SK-N-SH (cell line): ENCODE data around the gene CHPF2. TPM values are rescaled to one million over a fixed set of nuclear protein-coding genes. Genes with fewer than 3 reads are reported as not detected.

ENCODE experiments used
- CTCF ChIA-PET: fragments of 300-600, 350-600 bp; formaldehyde crosslinking; extraction: SDS; loops from one replicate; lab custom pipeline; 2021; lab: Yijun Ruan, JAX
- POLR2A ChIA-PET: fragments of 350-600 bp; sonication (Branson Sonifier 250); formaldehyde crosslinking; extraction: SDS; loops from one replicate; lab custom pipeline; 2020; ENCODE audit warnings: antibody characterized with exemption, inconsistent platforms; lab: Yijun Ruan, JAX
- DNase-seq: peaks from one replicate; pipeline ENCODE4 v3.0.0; 2012
- H2AFZ ChIP-seq: fragments of 200-600 bp; sonication (generic); 2 replicates; pipeline ENCODE4 v1.8.1; 2016; ENCODE audit warnings: antibody characterized with exemption, mild to moderate bottlenecking, low read depth
- H3F3A ChIP-seq: fragments of 200-600 bp; sonication (generic); replicated peaks from 2 replicates; pipeline ENCODE3; 2016; ENCODE audit warnings: antibody characterized with exemption, mild to moderate bottlenecking; ENCODE audit not compliant: insufficient read depth
- H3K27ac ChIP-seq, 2 experiments: fragments of 200-500 bp in 1 of 2; fragments of 200-600 bp in 1 of 2; sonication (Bioruptor generic) in 1 of 2; sonication (generic), shearing (Covaris generic) in 1 of 2; 2 replicates each; pipeline versions ENCODE4 v1.5.1 to v1.6.1; 2014 to 2016; ENCODE audit warnings: low read depth in 2 of 2, inconsistent platforms in 1 of 2, low read length in 1 of 2, mild to moderate bottlenecking in 1 of 2, mixed read lengths in 1 of 2
- H3K27me3 ChIP-seq: fragments of 200-600 bp; sonication (generic), shearing (Covaris generic); 2 replicates; pipeline ENCODE4 v1.6.1; 2016; ENCODE audit warnings: mixed run types; ENCODE audit not compliant: insufficient read depth
- H3K36me3 ChIP-seq, 2 experiments: fragments of 200-500 bp in 1 of 2; fragments of 200-600 bp in 1 of 2; sonication (Bioruptor generic) in 1 of 2; sonication (generic) in 1 of 2; replicated peaks in 1 of 2; 2 replicates each; pipeline versions ENCODE3 to v1.5.1; 2014 to 2016; ENCODE audit warnings: low read length in 1 of 2, mild to moderate bottlenecking in 1 of 2; ENCODE audit not compliant: insufficient read depth in 2 of 2, control insufficient read depth in 1 of 2
- H3K4me1 ChIP-seq, 2 experiments: fragments of 200-500 bp in 1 of 2; fragments of 200-600 bp in 1 of 2; sonication (Bioruptor generic) in 1 of 2; sonication (generic), shearing (Covaris generic) in 1 of 2; 2 replicates each; pipeline versions ENCODE4 v1.5.1 to v1.6.1; 2014 to 2016; ENCODE audit warnings: low read depth in 1 of 2, low read length in 1 of 2, mixed run types in 1 of 2; ENCODE audit not compliant: insufficient read depth in 2 of 2, control insufficient read depth in 1 of 2
- H3K4me2 ChIP-seq: fragments of 200-600 bp; sonication (generic), shearing (Covaris generic); 2 replicates; pipeline ENCODE4 v1.6.1; 2017; ENCODE audit warnings: mixed run types
- H3K4me3 ChIP-seq, 2 experiments: fragments of 200-500 bp in 1 of 2; fragments of 200-600 bp in 1 of 2; sonication (Bioruptor generic) in 1 of 2; sonication (generic), shearing (Covaris generic) in 1 of 2; 2 replicates each; pipeline versions ENCODE4 v1.5.1 to v1.8.1; 2014 to 2016; ENCODE audit warnings: low read depth in 2 of 2, inconsistent platforms in 1 of 2, low read length in 1 of 2, mild to moderate bottlenecking in 1 of 2, mixed read lengths in 1 of 2, moderate library complexity in 1 of 2
- H3K79me2 ChIP-seq: fragments of 200-600 bp; sonication (generic); 2 replicates; pipeline ENCODE4 v1.8.1; 2017; ENCODE audit warnings: mild to moderate bottlenecking; ENCODE audit not compliant: insufficient read depth
- H3K9ac ChIP-seq: fragments of 200-600 bp; sonication (generic); 2 replicates; pipeline ENCODE4 v1.6.1; 2017; ENCODE audit warnings: mixed run types
- H3K9me2 ChIP-seq: fragments of 200-600 bp; sonication (generic); 2 replicates; pipeline ENCODE4 v1.6.1; 2017; ENCODE audit warnings: mixed run types
- H3K9me3 ChIP-seq: fragments of 200-600 bp; sonication (generic); 2 replicates; pipeline ENCODE4 v1.6.1; 2017; ENCODE audit warnings: mixed run types, mild to moderate bottlenecking, moderate library complexity
- H4K20me1 ChIP-seq: fragments of 200-600 bp; sonication (generic); 2 replicates; pipeline ENCODE4 v1.6.1; 2017; ENCODE audit warnings: mild to moderate bottlenecking, mixed run types; ENCODE audit not compliant: insufficient read depth
- CHD2 ChIP-seq: fragments of 150-350 bp; IDR thresholded peaks from 2 replicates; pipeline ENCODE4 v1.6.1; 2018; ENCODE audit warnings: low read length; ENCODE audit not compliant: partially characterized antibody
- EP300 ChIP-seq, 2 experiments: IDR thresholded peaks; 2 replicates each; pipeline versions ENCODE4 v1.4.0 to v1.6.1; 2012; ENCODE audit warnings: borderline replicate concordance in 1 of 2, low read depth in 1 of 2, low read length in 1 of 2
- FOSL2 ChIP-seq: IDR thresholded peaks from 2 replicates; pipeline ENCODE4 v1.4.0; 2012; ENCODE audit warnings: low read depth, mild to moderate bottlenecking, moderate library complexity, borderline replicate concordance
- FOXM1 ChIP-seq: IDR thresholded peaks from 2 replicates; pipeline ENCODE4 v1.4.0; 2012; ENCODE audit warnings: low read depth, mild to moderate bottlenecking
- GABPA ChIP-seq: IDR thresholded peaks from 2 replicates; pipeline ENCODE4 v1.4.0; 2012; ENCODE audit warnings: low read depth, mild to moderate bottlenecking
- GATA2 ChIP-seq: sonication (generic); formaldehyde crosslinking; IDR thresholded peaks from 2 replicates; pipeline ENCODE4 v1.5.0; 2020; ENCODE audit warnings: mild to moderate bottlenecking, missing genetic modification reagents
- JUND ChIP-seq: IDR thresholded peaks from 2 replicates; pipeline ENCODE4 v1.4.0; 2012
- MEF2A ChIP-seq: IDR thresholded peaks from 2 replicates; pipeline ENCODE4 v1.4.0; 2012; ENCODE audit warnings: low read depth, borderline replicate concordance
- MXI1 ChIP-seq: IDR thresholded peaks from 2 replicates; pipeline ENCODE4 v1.6.1; 2012; ENCODE audit warnings: mild to moderate bottlenecking, low read depth, low read length, improper control_type of control experiment
- POLR2AphosphoS5 ChIP-seq: IDR thresholded peaks from 2 replicates; pipeline ENCODE4 v1.6.1; 2012; ENCODE audit warnings: low read depth, low read length
- RAD21 ChIP-seq: IDR thresholded peaks from 2 replicates; pipeline ENCODE4 v1.6.1; 2012; ENCODE audit warnings: mild to moderate bottlenecking, low read length
- TAF1 ChIP-seq: IDR thresholded peaks from 2 replicates; pipeline ENCODE4 v1.6.1; 2012; ENCODE audit warnings: low read depth, mild to moderate bottlenecking, low read length, moderate library complexity, borderline replicate concordance
- TCF12 ChIP-seq: IDR thresholded peaks from 2 replicates; pipeline ENCODE4 v1.4.0; 2012
- TEAD4 ChIP-seq: IDR thresholded peaks from 2 replicates; pipeline ENCODE4 v1.4.0; 2012; ENCODE audit warnings: mild to moderate bottlenecking, borderline replicate concordance; ENCODE audit not compliant: insufficient read depth
- WGBS: methylation state at CpG from one replicate; pipeline ENCODE4 v1.1.6; 2017; ENCODE audit warnings: low lambda C conversion rate; 5-methylcytosine and 5-hydroxymethylcytosine counted together
- polyA plus RNA-seq, 3 experiments: library from polyadenylated mRNA; depleted of rRNA; stranded (reverse); fragments of >200 nt; gene quantifications; 2 replicates each; pipeline ENCODE4 v1.2.3, GENCODE V29; 2012
- TF ChIP-seq, protein P1 (sequence below): IDR thresholded peaks from 2 replicates; pipeline ENCODE4 v1.4.0; 2012; ENCODE audit warnings: low read depth
- TF ChIP-seq, protein P2 (sequence below): IDR thresholded peaks from 2 replicates; pipeline ENCODE4; 2012
- TF ChIP-seq, protein P3 (sequence below): fragments of 150-350 bp; IDR thresholded peaks from 2 replicates; pipeline ENCODE4 v1.6.1; 2016; ENCODE audit warnings: mild to moderate bottlenecking, low read depth, low read length
- TF ChIP-seq, protein P4 (sequence below): IDR thresholded peaks from 2 replicates; pipeline ENCODE4 v1.4.0; 2012; ENCODE audit warnings: low read depth, borderline replicate concordance

CHPF2 gene
- polyA plus RNA-seq, 1 of the 3 experiments (the other 2 are of a cell fraction) = 68.6 TPM

DNA sequence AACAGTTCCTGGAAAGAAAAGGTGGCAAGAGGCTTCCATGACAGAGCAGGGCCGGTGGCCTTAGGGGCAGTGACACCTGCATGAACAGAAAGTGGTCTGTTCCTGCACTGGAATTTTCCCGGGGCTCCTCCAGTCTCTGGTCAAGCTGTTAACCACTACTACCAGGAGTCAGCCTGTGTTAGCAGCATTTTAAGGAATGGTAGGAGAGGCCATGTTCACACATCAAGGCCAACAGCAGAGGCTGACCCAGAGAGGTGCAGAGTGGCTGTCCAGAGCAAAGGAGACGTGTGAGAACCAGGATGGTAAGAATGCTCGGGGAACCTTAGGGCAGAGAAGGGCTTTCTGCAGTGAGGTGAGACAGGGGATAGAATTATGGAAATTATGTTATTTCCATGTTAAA is 30.5 kb upstream of the CHPF2 start:
- no peak for TF ChIP-seq MEF2A
- TF ChIP-seq, protein P1, sequence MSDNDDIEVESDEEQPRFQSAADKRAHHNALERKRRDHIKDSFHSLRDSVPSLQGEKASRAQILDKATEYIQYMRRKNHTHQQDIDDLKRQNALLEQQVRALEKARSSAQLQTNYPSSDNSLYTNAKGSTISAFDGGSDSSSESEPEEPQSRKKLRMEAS = no peak
- TF ChIP-seq POLR2AphosphoS5 = no peak
- no peak for TF ChIP-seq EP300 (IDR thresholded peaks at IDR 0.05; ENCODE audit: borderline replicate concordance in 1 of 2, low read depth in 1 of 2, low read length in 1 of 2)
- TF ChIP-seq, protein P2, sequence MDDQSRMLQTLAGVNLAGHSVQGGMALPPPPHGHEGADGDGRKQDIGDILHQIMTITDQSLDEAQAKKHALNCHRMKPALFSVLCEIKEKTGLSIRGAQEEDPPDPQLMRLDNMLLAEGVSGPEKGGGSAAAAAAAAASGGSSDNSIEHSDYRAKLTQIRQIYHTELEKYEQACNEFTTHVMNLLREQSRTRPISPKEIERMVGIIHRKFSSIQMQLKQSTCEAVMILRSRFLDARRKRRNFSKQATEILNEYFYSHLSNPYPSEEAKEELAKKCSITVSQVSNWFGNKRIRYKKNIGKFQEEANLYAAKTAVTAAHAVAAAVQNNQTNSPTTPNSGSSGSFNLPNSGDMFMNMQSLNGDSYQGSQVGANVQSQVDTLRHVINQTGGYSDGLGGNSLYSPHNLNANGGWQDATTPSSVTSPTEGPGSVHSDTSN = no peak
- no peak for TF ChIP-seq MXI1
- no peak for TF ChIP-seq GATA2 (CRISPR knock-in tag)
- no peak for TF ChIP-seq GABPA
- TF ChIP-seq TAF1 = no peak
- no peak for TF ChIP-seq JUND
- no peak for TF ChIP-seq FOSL2
- TF ChIP-seq, protein P3, sequence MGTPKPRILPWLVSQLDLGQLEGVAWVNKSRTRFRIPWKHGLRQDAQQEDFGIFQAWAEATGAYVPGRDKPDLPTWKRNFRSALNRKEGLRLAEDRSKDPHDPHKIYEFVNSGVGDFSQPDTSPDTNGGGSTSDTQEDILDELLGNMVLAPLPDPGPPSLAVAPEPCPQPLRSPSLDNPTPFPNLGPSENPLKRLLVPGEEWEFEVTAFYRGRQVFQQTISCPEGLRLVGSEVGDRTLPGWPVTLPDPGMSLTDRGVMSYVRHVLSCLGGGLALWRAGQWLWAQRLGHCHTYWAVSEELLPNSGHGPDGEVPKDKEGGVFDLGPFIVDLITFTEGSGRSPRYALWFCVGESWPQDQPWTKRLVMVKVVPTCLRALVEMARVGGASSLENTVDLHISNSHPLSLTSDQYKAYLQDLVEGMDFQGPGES = no peak
- no peak for TF ChIP-seq RAD21
- TF ChIP-seq TEAD4 = no peak
- TF ChIP-seq TCF12 = no peak
- TF ChIP-seq, protein P4, sequence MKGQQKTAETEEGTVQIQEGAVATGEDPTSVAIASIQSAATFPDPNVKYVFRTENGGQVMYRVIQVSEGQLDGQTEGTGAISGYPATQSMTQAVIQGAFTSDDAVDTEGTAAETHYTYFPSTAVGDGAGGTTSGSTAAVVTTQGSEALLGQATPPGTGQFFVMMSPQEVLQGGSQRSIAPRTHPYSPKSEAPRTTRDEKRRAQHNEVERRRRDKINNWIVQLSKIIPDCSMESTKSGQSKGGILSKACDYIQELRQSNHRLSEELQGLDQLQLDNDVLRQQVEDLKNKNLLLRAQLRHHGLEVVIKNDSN = no peak
- TF ChIP-seq FOXM1 = no peak
- no peak for TF ChIP-seq CHD2
- no peaks in the 10 kb centered on the region for H3K79me2 ChIP-seq
- ChIA-PET CTCF (no interaction called here), POLR2A (no interaction called here)
- H3K4me2 ChIP-seq = no peak overlapping the region
- no peaks in the 10 kb centered on the region for H3F3A ChIP-seq
- no peaks in the 10 kb centered on the region for H4K20me1 ChIP-seq
- H3K27me3 ChIP-seq = peaks cover 72% of the 10 kb centered on the region
- no peak overlapping the region for H3K9ac ChIP-seq
- no peak overlapping the region for H2AFZ ChIP-seq
- H3K4me3 ChIP-seq = no peak overlapping the region
- no peak for DNase-seq
- 31% methylated on average over 4 of the region's 4 CpGs for WGBS
- no peaks in the 10 kb centered on the region for H3K36me3 ChIP-seq
- H3K9me3 ChIP-seq = no peaks in the 10 kb centered on the region
- no peaks in the 10 kb centered on the region for H3K9me2 ChIP-seq
- H3K4me1 ChIP-seq = no peaks in the 10 kb centered on the region
- H3K27ac ChIP-seq = no peak overlapping the region
